ENCODE data around the gene MAML3.

Gene MAML3

DNA sequence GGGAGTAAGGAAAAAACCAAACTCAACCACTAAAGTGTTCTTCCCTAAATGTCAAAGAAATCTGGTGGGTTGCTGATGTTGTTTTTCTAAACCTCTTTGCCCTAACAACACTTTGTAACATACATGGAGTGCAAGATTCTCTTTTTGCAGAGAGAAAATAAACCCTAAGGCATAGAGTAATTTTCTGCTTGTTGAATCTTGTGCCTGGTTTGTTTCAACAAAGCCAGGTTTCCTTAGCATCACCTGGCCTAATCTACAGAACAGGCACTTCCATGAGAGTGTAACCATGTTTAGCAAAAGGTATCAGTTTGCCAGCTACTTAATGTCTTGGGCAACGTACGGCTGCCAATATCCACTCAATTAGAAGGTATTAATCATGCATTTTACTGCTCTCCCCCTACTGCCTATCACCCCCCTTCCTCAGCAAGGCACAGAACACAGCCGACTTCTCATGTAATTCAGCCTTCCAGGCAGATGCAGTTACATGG is 219.2 kb downstream of the MAML3 start:
- DNase-seq (ENCODE audit: extremely low read depth in 1 of 2, low read depth in 1 of 2), result no peak

DNA sequence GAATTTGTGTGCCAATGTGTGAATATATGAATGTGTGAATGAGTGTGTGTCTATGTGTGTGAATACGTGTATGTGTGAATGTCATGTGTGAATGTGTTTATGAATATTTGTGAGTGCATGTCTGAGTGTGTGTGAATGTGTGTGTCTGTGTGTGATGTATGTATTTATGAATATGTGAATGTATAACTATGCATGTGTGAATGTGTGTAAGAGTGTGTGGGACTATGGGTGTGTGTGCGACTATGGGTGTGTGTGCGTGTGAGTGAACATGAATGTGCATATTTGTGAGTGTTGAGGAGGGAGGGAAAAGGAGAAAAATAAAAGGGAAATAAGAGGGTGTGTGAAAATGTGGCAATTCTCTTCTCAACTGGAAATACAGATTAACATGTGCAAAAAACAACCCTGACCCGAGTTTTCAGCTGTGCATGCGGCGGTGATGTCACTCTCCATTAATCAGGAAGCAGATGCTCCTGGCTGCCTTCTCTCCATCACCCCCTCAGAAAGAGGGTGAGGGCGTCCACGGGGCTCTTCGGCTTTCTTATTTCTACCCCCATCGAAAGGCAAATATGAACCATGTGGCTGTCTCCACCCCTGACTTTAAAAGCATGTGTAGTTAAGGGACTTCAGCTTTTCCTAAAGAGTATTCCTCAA is 219.8 kb downstream of the MAML3 start:
- DNase-seq (ENCODE audit: extremely low read depth in 1 of 2, low read depth in 1 of 2), result no peak

DNA sequence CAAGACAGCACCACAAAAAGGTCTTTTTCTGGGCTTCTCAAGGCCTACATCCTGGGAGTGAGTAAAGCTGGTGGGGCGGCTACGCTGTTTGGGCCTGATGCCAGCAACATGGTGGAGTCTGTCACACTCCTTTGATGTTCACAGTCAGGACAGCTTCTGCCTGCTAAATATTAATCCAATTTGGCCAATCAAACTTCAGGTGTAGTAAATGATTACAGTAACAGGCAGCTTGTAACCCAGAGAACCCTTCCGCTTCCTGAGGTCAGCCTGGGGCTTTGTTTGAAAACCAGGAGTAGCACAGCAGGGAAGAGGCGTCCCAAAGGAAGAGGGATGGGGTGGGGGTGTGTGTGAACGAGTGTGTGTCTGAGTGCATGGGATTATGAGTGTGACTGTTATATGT is 220.4 kb downstream of the MAML3 start:
- DNase-seq (ENCODE audit: extremely low read depth in 1 of 2, low read depth in 1 of 2), result no peak

DNA sequence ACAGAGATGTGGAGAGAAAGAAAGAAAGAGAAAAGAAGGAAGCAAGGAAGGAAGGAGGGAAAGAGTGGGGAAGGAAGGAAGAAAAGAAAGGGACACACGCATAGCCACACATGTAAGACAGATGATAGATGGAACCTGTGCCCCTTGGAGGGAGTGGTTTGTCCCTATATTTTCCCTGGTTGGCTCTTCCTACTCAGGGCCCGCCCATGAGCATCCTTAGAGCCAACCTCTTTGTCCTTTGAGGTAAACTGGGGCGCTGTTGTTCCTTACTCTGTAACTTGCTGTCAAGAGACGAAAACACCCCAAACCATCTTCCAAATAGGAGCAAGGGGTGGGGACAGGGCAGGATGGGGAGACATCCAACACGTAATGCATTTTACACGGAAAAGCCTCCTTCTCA is 220.9 kb downstream of the MAML3 start:
- no peak for DNase-seq (ENCODE audit: extremely low read depth in 1 of 2, low read depth in 1 of 2)

DNA sequence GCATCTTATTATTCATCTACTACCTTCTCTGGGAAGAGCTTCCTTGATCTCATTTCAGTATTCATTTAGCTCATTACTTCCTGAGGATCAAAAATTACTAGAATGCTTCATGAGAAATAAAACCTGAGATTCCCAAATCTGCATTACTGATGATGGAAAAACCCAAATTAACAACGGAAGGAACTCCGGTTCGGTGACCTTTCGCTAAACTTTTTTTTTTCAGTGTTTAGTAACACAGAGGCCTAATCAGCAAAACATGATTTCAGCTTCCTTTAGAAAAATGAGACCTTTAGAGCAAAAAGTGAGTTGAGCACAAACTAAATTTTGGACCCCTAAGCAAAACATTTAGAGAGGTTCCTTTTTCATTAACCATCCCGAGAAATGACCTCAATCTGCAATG is 229.2 kb downstream of the MAML3 start:
- DNase-seq (ENCODE audit: extremely low read depth in 1 of 2, low read depth in 1 of 2), result no peak

GRCh38 chr4:139922406-139923024 is 231.5 kb downstream of the MAML3 start:
- no peak for DNase-seq (ENCODE audit: extremely low read depth in 1 of 2, low read depth in 1 of 2)

DNA sequence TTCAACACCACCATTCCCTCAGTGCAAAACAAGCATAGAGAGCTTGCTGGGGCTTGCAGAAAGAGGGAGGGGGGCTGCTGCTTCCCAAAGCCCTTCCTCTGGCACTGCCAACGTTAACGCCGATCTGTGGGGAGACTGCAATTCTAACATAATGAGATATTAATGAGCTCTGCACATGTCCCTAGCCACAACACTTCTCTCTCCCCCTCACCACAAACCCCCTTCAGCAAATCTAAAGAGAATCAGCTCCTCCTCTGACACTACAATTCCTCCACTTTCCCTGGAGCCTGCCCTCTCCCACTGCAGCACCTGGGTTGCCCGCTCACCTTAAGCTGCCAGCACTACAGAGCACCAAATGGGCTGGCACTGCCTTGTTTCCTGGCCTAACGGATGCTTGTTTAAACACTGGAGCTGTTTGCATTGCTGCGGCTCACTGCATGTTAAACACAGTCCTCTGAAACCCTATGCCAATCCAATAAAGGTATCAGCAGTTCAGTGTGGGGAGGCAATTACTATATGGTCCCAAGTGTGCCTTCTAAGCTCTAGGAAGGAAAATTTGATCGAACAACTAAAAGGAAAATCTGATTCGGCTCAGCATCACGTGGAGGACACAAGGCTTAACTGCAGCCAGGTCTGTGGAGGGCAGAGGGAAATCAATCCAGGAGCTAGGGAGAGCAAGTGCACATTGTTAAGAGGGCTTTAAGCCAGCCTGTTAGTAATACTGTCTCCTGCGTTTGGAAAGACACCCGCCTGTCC is 232.4 kb downstream of the MAML3 start:
- no peak for DNase-seq (ENCODE audit: extremely low read depth in 1 of 2, low read depth in 1 of 2)

DNA sequence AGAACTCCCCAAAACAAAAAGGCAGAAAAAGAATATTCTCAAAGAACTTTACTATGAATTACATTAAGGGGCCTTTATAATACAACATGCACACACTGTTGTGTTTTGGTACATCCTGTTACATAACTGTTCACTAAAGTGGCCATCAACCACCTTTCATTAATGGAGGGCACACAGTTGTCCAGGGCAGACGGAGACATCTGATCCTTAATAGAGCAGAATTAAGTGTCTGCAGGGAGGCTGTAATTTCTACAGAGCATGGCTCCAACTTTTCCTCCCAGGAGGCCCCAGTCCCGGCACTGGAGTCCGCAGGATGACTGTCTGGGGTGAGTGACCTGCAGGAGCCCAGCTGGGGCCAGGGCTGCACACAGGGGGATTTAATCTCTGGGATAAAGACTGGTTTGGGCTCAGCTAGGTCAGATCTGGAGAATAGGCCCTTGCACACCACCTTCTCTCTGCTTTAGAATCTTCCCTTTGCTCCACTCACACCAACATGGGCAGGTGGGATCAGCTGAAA is 233.4 kb downstream of the MAML3 start:
- no peak for DNase-seq (ENCODE audit: extremely low read depth in 1 of 2, low read depth in 1 of 2)

DNA sequence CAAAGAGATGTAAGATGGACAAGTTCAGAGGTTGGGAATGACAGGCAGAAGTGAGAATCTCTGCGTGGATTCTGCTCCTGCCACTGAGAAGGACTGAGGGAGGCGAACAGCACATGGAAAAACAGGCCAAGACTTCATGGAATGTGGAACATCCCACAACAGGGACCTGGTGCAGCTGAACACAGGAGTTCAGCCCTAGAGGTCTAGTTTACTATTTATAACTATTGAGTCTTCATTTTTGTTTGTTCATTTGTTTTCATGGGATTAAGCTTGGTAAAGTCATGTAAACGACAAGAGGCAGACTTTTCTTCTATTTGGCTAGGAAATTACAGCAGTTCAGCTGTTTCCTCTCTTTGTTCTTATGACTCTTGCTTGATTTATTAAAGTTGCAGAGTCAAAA is 234.5 kb downstream of the MAML3 start:
- no peak for DNase-seq (ENCODE audit: extremely low read depth in 1 of 2, low read depth in 1 of 2)

DNA sequence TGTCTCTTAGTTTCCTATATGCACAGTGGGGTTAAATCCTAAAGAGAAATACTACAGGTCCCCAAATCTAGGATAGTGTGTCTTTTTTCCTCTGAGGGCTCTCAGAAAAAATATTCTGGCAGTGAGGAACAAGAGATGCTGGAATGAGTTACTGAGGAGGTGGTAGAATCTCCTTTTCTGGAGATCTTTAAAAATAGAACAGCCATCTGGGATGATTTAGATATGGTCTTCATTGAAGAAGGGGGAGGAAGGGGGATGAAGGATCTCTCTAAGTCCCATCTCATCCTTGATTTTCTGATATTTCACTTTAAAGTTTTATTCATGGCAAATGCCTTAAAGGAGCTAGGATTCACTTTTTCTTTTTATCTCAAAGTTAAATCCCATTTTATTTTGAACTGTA is 235.0 kb downstream of the MAML3 start:
- no peak for DNase-seq (ENCODE audit: extremely low read depth in 1 of 2, low read depth in 1 of 2)

DNA sequence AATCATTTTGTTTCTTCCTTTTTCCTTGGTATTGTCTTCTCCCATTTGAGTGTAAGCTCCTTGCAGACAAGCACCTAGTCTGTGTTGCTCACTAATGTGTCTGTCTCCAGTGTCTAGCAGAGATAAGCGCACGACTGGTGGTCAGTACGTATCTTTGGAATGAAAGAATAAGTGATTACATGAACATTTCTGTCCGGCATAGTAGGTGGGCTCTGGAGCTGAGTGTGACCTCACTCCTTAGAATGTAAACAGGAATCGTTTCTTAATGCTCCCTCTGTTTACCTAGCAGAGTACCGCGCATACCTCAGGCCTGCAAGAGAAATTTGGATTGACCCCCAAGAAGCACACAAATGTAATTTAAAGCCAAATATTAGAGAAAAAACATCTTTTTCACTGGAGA is 235.4 kb downstream of the MAML3 start:
- DNase-seq (ENCODE audit: extremely low read depth in 1 of 2, low read depth in 1 of 2), result no peak

- DNase-seq (ENCODE audit: extremely low read depth in 1 of 2, low read depth in 1 of 2), result no peak
Measured at GRCh38 chr4:139917896-139918295, 236.1 kb downstream of the MAML3 start.

GRCh38 chr4:139916041-139916440 is 237.9 kb downstream of the MAML3 start:
- no peak for DNase-seq (ENCODE audit: extremely low read depth in 1 of 2, low read depth in 1 of 2)

DNA sequence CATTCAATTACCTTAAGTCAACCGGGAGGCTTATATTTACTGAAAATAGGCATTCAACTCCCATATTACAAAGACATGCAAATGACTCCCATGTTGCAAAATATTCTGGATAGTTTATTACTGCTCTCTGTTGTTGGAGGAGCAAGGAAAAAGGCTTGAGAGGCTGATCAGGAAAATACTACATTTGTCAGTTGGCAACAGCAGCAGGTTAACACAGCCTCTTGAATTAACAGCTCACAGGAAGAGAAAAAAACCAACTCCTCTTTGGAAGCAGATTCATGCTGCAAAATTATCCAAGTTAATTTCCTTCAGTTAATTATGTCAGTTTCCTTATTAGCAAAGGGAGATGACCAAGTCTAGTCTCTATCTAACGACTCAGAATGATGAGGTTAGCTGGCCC is 238.9 kb downstream of the MAML3 start:
- no peak for DNase-seq (ENCODE audit: extremely low read depth in 1 of 2, low read depth in 1 of 2)

- no peak for DNase-seq (ENCODE audit: extremely low read depth in 1 of 2, low read depth in 1 of 2)
Measured at GRCh38 chr4:139913995-139914598, 239.9 kb downstream of the MAML3 start.

GRCh38 chr4:139913398-139913990 is 240.5 kb downstream of the MAML3 start:
- DNase-seq (ENCODE audit: extremely low read depth in 1 of 2, low read depth in 1 of 2), result no peak

- no peak for DNase-seq (ENCODE audit: extremely low read depth in 1 of 2, low read depth in 1 of 2)
Measured at GRCh38 chr4:139912445-139912844, 241.5 kb downstream of the MAML3 start.

- no peak for DNase-seq (ENCODE audit: extremely low read depth in 1 of 2, low read depth in 1 of 2)
Measured at GRCh38 chr4:139910106-139910505, 243.9 kb downstream of the MAML3 start.

- DNase-seq (ENCODE audit: extremely low read depth in 1 of 2, low read depth in 1 of 2), result no peak
Measured at GRCh38 chr4:139908636-139909437, 245.1 kb downstream of the MAML3 start.
